Measurements from ENCODE around the gene GTF2A1. TPM values are rescaled to one million over a fixed set of nuclear protein-coding genes. Genes with fewer than 3 reads are reported as not detected.

Gene GTF2A1
- polyA plus RNA-seq (2012; rRNA removed), result 7.6 and 9.8 TPM in 2 replicates
- polyA plus RNA-seq (2012; cell fraction: cytosol; rRNA removed), result 6.7 and 8.5 TPM in 2 replicates
- 1.7 and 4.6 TPM in 2 replicates for polyA plus RNA-seq (2012; cell fraction: nucleus; rRNA removed)

- Histone ChIP-seq H3K79me2 (ENCODE audit: insufficient read depth) (peaks cover 39% of the 10 kb centered on the region), H3K9me3 (no peaks in the 10 kb centered on the region), H3K4me3 (ENCODE audit: low read depth in 2 of 2, low read length in 1 of 2) (peak within 1 kb of the TSS; percentile 85 to 94), H3K9me2 (no peaks in the 10 kb centered on the region), H3F3A (replicated peaks; ENCODE audit: insufficient read depth) (peaks cover 12% of the 10 kb centered on the region), H3K36me3 (replicated peaks in 1 of 2; ENCODE audit: control insufficient read depth in 1 of 2, insufficient read depth in 2 of 2, low read length in 1 of 2) (peaks cover under 1 to 8% of the 10 kb centered on the region in 2 experiments), H2AFZ (ENCODE audit: low read depth) (peak within 1 kb of the TSS; percentile 79), H4K20me1 (ENCODE audit: insufficient read depth) (no peaks in the 10 kb centered on the region), H3K9ac (peak within 1 kb of the TSS; percentile 99), H3K27ac (ENCODE audit: low read depth in 2 of 2, low read length in 1 of 2) (peak within 1 kb of the TSS; percentile 100), H3K4me2 (peak within 1 kb of the TSS; percentile 86), H3K27me3 (ENCODE audit: insufficient read depth) (no peaks in the 10 kb centered on the region), H3K4me1 (ENCODE audit: control insufficient read depth in 1 of 2, insufficient read depth in 2 of 2, low read depth in 1 of 2, low read length in 1 of 2) (peaks cover 12 to 13% of the 10 kb centered on the region in 2 experiments; a peak in 3 of 4 replicates)
- DNase-seq, result peak; percentile 95
- CTCF ChIA-PET, result interaction anchor here (0.8 to 1.0 kb wide), 3 partner anchors 11 to 244 kb away, joined by 3 to 5 read pairs (median 3); no protein-coding TSS in a partner anchor
- POLR2A ChIA-PET, result interaction anchor here (0.6 to 0.7 kb wide), 2 partner anchors 27 to 240 kb away, joined by 4 read pairs; no protein-coding TSS in a partner anchor
- 2% methylated on average over 45 of the region's 84 CpGs for WGBS (ENCODE audit: low lambda C conversion rate)
- TF ChIP-seq CHD2 (IDR thresholded peaks at IDR 0.05; ENCODE audit: low read length, partially characterized antibody) (peak; percentile 97), YY1 (IDR thresholded peaks at IDR 0.05; ENCODE audit: low read depth) (peak; percentile 96), USF1 (IDR thresholded peaks at IDR 0.05; ENCODE audit: borderline replicate concordance, low read depth) (peak; percentile 97), PBX3 (IDR thresholded peaks at IDR 0.05) (peak; percentile 40; the same call in 1 of the 2 replicates), EZH2phosphoT487 (IDR thresholded peaks at IDR 0.05; ENCODE audit: borderline replicate concordance, low read depth) (no peak), EP300 (IDR thresholded peaks at IDR 0.05; ENCODE audit: borderline replicate concordance in 1 of 2, low read depth in 1 of 2, low read length in 1 of 2) (peak in 1 of 2 experiments; percentile 41; a peak in 1 of 4 replicates), NFIC (IDR thresholded peaks at IDR 0.05; ENCODE audit: borderline replicate concordance) (no peak), GABPA (IDR thresholded peaks at IDR 0.05; ENCODE audit: low read depth) (peak; percentile 51), RAD21 (IDR thresholded peaks at IDR 0.05; ENCODE audit: low read length) (no peak), POLR2AphosphoS5 (IDR thresholded peaks at IDR 0.05; ENCODE audit: low read depth, low read length) (peak; percentile 98), CTCF (IDR thresholded peaks at IDR 0.05) (no peak), FOXM1 (IDR thresholded peaks at IDR 0.05; ENCODE audit: low read depth) (no peak; the same call in 1 of the 2 replicates), IRF3 (IDR thresholded peaks at IDR 0.05; ENCODE audit: low read depth, low read length) (no peak), RFX5 (IDR thresholded peaks at IDR 0.05; ENCODE audit: low read length) (no peak), ELF1 (IDR thresholded peaks at IDR 0.05) (peak; percentile 95), SIN3A (IDR thresholded peaks at IDR 0.05; ENCODE audit: borderline replicate concordance, low read depth, low read length) (peak; percentile 79; the same call in 1 of the 2 replicates), FOSL2 (IDR thresholded peaks at IDR 0.05; ENCODE audit: borderline replicate concordance, low read depth) (no peak), TCF12 (IDR thresholded peaks at IDR 0.05) (no peak; the same call in 1 of the 2 replicates), USF2 (IDR thresholded peaks at IDR 0.05; ENCODE audit: borderline replicate concordance, low read depth, low read length) (peak; percentile 78), RXRA (IDR thresholded peaks at IDR 0.05; ENCODE audit: borderline replicate concordance, low read depth) (no peak), GATA2 (CRISPR knock-in tag; IDR thresholded peaks at IDR 0.05) (no peak), SMC3 (IDR thresholded peaks at IDR 0.05; ENCODE audit: low read depth, low read length) (no peak), JUND (IDR thresholded peaks at IDR 0.05) (no peak), MXI1 (IDR thresholded peaks at IDR 0.05; ENCODE audit: low read depth, low read length) (peak; percentile 80), MEF2A (IDR thresholded peaks at IDR 0.05; ENCODE audit: borderline replicate concordance, low read depth) (no peak), NRF1 (IDR thresholded peaks at IDR 0.05; ENCODE audit: low read depth, low read length) (peak; percentile 84)
Measured at GRCh38 chr14:81220830-81221578, at the start of gene GTF2A1. TSS of gene GTF2A1 (minus strand) at chr14:81220959. CDS start at chr14:81220518, 441 bp downstream.

Measured in SK-N-SH (cell line).